HepG2 (cell line): ENCODE results near the gene DGCR6L. TPM values are rescaled to one million over a fixed set of nuclear protein-coding genes. Genes with fewer than 3 reads are reported as not detected.
"Not testable (repeated sequence)": the region's sequence is repeated elsewhere in the genome, so short reads cannot be mapped to it uniquely, and the experiment has no call there.

ENCODE experiments used
- ATAC-seq: fragments of 200-7000 bp; cut with Tn5 transposase; 3 replicates; pipeline ENCODE4 v1.9.1; 2020; ENCODE audit warnings: mild to moderate bottlenecking, moderate library complexity
- BruUV-seq: library from RNA; stranded (reverse); fragments of 400-500 nt; replicated peaks from 2 replicates; lab custom pipeline; 2021; lab: Mats Ljungman, UMichigan
- CTCF ChIA-PET: fragments of 300-600 bp; formaldehyde crosslinking; extraction: SDS; loops from one replicate; lab custom pipeline; 2021; ENCODE audit warnings: low total read pairs, inconsistent platforms, low intra/inter-chr PET ratio; lab: Yijun Ruan, JAX
- POLR2A ChIA-PET: fragments of 350-600 bp; sonication (Branson Sonifier 250); formaldehyde crosslinking; loops from one replicate; lab custom pipeline; 2020; ENCODE audit warnings: antibody characterized with exemption, inconsistent platforms; lab: Yijun Ruan, JAX
- DNase-seq: peaks from one replicate; pipeline ENCODE4 v3.0.0-alpha.2; 2015; ENCODE audit warnings: low spot score
- FAIRE-seq: peaks from 3 replicates; lab custom pipeline; 2011; peaks lifted over from hg19 to GRCh38; lab: Jason Lieb, UNC
- H2AFZ ChIP-seq: one replicate; pipeline ENCODE4 v1.6.1; 2011; ENCODE audit warnings: low read length, inconsistent platforms
- H3K27ac ChIP-seq: fragments of 300-600 bp; 3 replicates; pipeline ENCODE4 v1.8.0; 2011; ENCODE audit warnings: mixed run types, mild to moderate bottlenecking, mixed read lengths, low read length, inconsistent platforms; ENCODE audit not compliant: insufficient read depth; ENCODE audit errors: extremely low read length
- H3K27me3 ChIP-seq, 2 experiments: fragments of 200-600 bp in 1 of 2; 2 replicates in 1 of 2; 3 replicates in 1 of 2; pipeline versions ENCODE4 v1.6.0 to v1.8.0; 2011; ENCODE audit warnings: low read length in 2 of 2, mild to moderate bottlenecking in 2 of 2, moderate library complexity in 2 of 2, inconsistent platforms in 1 of 2; ENCODE audit not compliant: insufficient read depth in 2 of 2, control insufficient read depth in 1 of 2
- H3K36me3 ChIP-seq, 2 experiments: fragments of 200-600 bp in 1 of 2; replicated peaks in 1 of 2; 2 replicates in 1 of 2; 3 replicates in 1 of 2; pipeline versions ENCODE4 v1.5.1 to v1.8.0; 2011; ENCODE audit warnings: low read length in 2 of 2, inconsistent platforms in 1 of 2; ENCODE audit not compliant: insufficient read depth in 2 of 2, control insufficient read depth in 1 of 2
- H3K4me1 ChIP-seq: 2 replicates; pipeline ENCODE4 v1.5.1; 2012; ENCODE audit warnings: low read length, inconsistent platforms; ENCODE audit not compliant: insufficient read depth
- H3K4me2 ChIP-seq: 2 replicates; pipeline ENCODE4 v1.6.0; 2011; ENCODE audit warnings: low read depth, low read length, inconsistent platforms
- H3K4me3 ChIP-seq, 3 experiments: fragments of 200-600 bp in 1 of 3; sonication (generic), shearing (Covaris generic) in 1 of 3; replicated peaks in 1 of 3; 2 replicates each; pipeline ENCODE4 v1.5.1; 2011 to 2016; ENCODE audit warnings: low read length in 3 of 3, inconsistent platforms in 2 of 3, low read depth in 2 of 3, mild to moderate bottlenecking in 2 of 3, control low read depth in 1 of 3, mixed read lengths in 1 of 3; ENCODE audit not compliant: insufficient read depth in 1 of 3
- H3K79me2 ChIP-seq: one replicate; pipeline ENCODE4 v1.6.1; 2011; ENCODE audit warnings: low read length, inconsistent platforms; ENCODE audit not compliant: insufficient read depth
- H3K9ac ChIP-seq: 2 replicates; pipeline ENCODE4 v1.6.0; 2011; ENCODE audit warnings: mild to moderate bottlenecking, low read depth, low read length, inconsistent platforms; ENCODE audit not compliant: insufficient read depth
- H3K9me3 ChIP-seq: 2 replicates; pipeline ENCODE4 v1.5.1; 2012; ENCODE audit warnings: mild to moderate bottlenecking, low read length
- H4K20me1 ChIP-seq: 2 replicates; pipeline ENCODE4 v1.6.0; 2011; ENCODE audit warnings: inconsistent platforms, mild to moderate bottlenecking, low read length, moderate library complexity; ENCODE audit not compliant: insufficient read depth
- DRAP1 ChIP-seq: IDR thresholded peaks from 2 replicates; pipeline ENCODE4 v1.6.1; 2016; ENCODE audit warnings: missing genetic modification reagents, missing compliant biosample characterization
- ELF1 ChIP-seq: sonication (generic); formaldehyde crosslinking; IDR thresholded peaks from 2 replicates; pipeline ENCODE4 v1.4.0; 2020; ENCODE audit warnings: missing genetic modification reagents
- MTF2 ChIP-seq: sonication (generic); formaldehyde crosslinking; IDR thresholded peaks from 2 replicates; pipeline ENCODE4 v1.5.0; 2020; ENCODE audit warnings: missing genetic modification reagents, borderline replicate concordance
- NFKBIZ ChIP-seq: IDR thresholded peaks from 2 replicates; pipeline ENCODE4 v1.6.1; 2018; ENCODE audit warnings: missing genetic modification reagents, missing compliant biosample characterization
- NFYB ChIP-seq: sonication (generic); formaldehyde crosslinking; IDR thresholded peaks from 2 replicates; pipeline ENCODE4 v1.4.0; 2020; ENCODE audit warnings: missing genetic modification reagents
- ZNF264 ChIP-seq: sonication (generic); formaldehyde crosslinking; IDR thresholded peaks from 2 replicates; pipeline ENCODE4 v1.4.0; 2020; ENCODE audit warnings: missing genetic modification reagents
- ZNF556 ChIP-seq: sonication (generic); formaldehyde crosslinking; IDR thresholded peaks from 2 replicates; pipeline ENCODE4 v1.4.0; 2020; ENCODE audit warnings: mild to moderate bottlenecking, missing genetic modification reagents, borderline replicate concordance
- ZNF629 ChIP-seq: sonication (generic); formaldehyde crosslinking; conservative IDR thresholded peaks from 2 replicates; pipeline ENCODE4 v1.5.0; 2020; ENCODE audit warnings: missing genetic modification reagents
- WGBS: methylation state at CpG from one replicate; pipeline ENCODE4 v1.1.6; 2017; ENCODE audit warnings: low lambda C conversion rate; 5-methylcytosine and 5-hydroxymethylcytosine counted together
- in situ Hi-C: cut with HindIII; loops from 2 replicates; pipeline ENCODE4 v1.10.0; 2017; ENCODE audit warnings: low pct_unique_long_range_greater_than_20kb; ENCODE audit not compliant: extremely low pct_ligation_motif_present
- intact Hi-C: fragments of 100-400 bp; cut with micrococcal nuclease; formaldehyde crosslinking; loops from one replicate; pipeline ENCODE4 v1.10.0; 2022; ENCODE audit not compliant: unreplicated experiment
- polyA plus RNA-seq, 8 experiments: library from polyadenylated mRNA; depleted of rRNA in 3 of 8; stranded (reverse) in 7 of 8; unstranded in 1 of 8; fragments of >200 nt; fragmentation: Illumina TruSeq in 4 of 8; extraction: Trizol in 4 of 8; gene quantifications; 2 replicates each; pipeline versions ENCODE4 v1.2.1 to v1.2.3, GENCODE V29; 2011 to 2016; ENCODE audit warnings: low read depth in 4 of 8, missing spikeins in 1 of 8, mixed read lengths in 1 of 8; ENCODE audit not compliant: insufficient read depth in 1 of 8
- total RNA-seq, 5 experiments: library from RNA; depleted of rRNA; stranded (reverse); fragments of >200 nt; fragmentation: Illumina TruSeq; extraction: Trizol; gene quantifications; 2 replicates each; pipeline ENCODE4 v1.2.3, GENCODE V29; 2016; ENCODE audit warnings: low read depth in 1 of 5
- TF ChIP-seq, protein P1 (sequence below): sonication (generic); formaldehyde crosslinking; IDR thresholded peaks from 2 replicates; pipeline ENCODE4 v1.5.0; 2020; ENCODE audit warnings: mild to moderate bottlenecking, missing genetic modification reagents, moderate library complexity
- TF ChIP-seq, protein P2 (sequence below): sonication (generic); formaldehyde crosslinking; IDR thresholded peaks from 2 replicates; pipeline ENCODE4 v1.4.0; 2020; ENCODE audit warnings: missing genetic modification reagents, borderline replicate concordance
- TF ChIP-seq, protein P3 (sequence below): sonication (generic); formaldehyde crosslinking; IDR thresholded peaks from 2 replicates; pipeline ENCODE4 v1.8.0; 2023; ENCODE audit warnings: mild to moderate bottlenecking, missing genetic modification reagents

The DGCR6L gene
- total and polyA plus RNA-seq, 2 of the 13 experiments (the other 11 are each of a cell fraction or from before 2014, with no cell fraction given), result 17.5 to 35.3 TPM

DNA sequence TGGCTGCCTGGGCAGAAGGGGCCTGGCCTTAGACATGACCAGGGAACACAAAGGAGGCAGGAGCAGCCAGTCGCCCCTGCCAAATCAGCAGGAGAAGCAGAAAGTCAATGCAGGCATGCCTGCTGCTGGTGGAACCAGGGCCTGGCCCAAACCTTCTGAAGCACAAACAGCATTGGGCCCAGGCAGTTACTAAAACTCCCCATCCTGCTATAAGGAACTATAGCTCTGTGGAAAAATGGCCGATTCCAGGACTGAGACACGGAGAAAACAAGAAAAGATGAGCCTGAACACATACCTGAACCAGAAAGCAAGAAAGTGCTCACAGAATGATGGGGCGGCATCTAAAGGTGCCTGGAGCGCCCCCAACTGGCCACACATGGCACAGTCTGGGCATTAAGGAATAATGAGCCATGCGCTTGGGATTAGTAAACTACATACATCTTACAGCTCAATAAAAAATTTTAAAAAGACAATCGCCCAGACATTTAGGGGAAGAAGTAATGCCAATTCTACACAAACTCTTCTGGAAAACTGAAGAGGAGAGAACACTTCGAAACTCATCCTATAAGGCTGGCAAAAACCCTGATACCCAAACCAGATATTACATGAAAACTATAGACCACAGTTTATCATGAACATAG lies 2.3 kb downstream of the DGCR6L start:
- TF ChIP-seq, protein P1, sequence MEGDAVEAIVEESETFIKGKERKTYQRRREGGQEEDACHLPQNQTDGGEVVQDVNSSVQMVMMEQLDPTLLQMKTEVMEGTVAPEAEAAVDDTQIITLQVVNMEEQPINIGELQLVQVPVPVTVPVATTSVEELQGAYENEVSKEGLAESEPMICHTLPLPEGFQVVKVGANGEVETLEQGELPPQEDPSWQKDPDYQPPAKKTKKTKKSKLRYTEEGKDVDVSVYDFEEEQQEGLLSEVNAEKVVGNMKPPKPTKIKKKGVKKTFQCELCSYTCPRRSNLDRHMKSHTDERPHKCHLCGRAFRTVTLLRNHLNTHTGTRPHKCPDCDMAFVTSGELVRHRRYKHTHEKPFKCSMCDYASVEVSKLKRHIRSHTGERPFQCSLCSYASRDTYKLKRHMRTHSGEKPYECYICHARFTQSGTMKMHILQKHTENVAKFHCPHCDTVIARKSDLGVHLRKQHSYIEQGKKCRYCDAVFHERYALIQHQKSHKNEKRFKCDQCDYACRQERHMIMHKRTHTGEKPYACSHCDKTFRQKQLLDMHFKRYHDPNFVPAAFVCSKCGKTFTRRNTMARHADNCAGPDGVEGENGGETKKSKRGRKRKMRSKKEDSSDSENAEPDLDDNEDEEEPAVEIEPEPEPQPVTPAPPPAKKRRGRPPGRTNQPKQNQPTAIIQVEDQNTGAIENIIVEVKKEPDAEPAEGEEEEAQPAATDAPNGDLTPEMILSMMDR (CRISPR knock-in tag), result peak; percentile 56
- TF ChIP-seq, all 625 proteins: peak for 1; not testable (repeated sequence) for 624
- H3K27ac ChIP-seq, H3K27me3 ChIP-seq, H3K79me2 ChIP-seq, H3K4me2 ChIP-seq, H3K4me3 ChIP-seq, ATAC-seq, intact Hi-C loops, H3K9ac ChIP-seq, DNase-seq, H4K20me1 ChIP-seq, BruUV-seq, H3K9me3 ChIP-seq, H2AFZ ChIP-seq, in situ Hi-C loops, H3K36me3 ChIP-seq, POLR2A ChIA-PET, CTCF ChIA-PET: not testable (repeated sequence)
- H3K4me1 ChIP-seq, result peaks cover 43% of the 10 kb centered on the region
- WGBS, result 53% methylated on average over 7 of the region's 8 CpGs
- peak; percentile 62 for FAIRE-seq

GRCh38 chr22:20316844-20317401 lies 2.9 kb downstream of the DGCR6L start:
- CTCF ChIA-PET, result no interaction called here
- TF ChIP-seq DRAP1 (no peak), NFYB (CRISPR knock-in tag) (no peak), NFKBIZ (CRISPR knock-in tag) (no peak), ZNF629 (CRISPR knock-in tag) (no peak), ZNF264 (no peak), ELF1 (CRISPR knock-in tag) (no peak), ZNF556 (CRISPR knock-in tag) (no peak), MTF2 (CRISPR knock-in tag) (no peak)
- TF ChIP-seq, protein P2, sequence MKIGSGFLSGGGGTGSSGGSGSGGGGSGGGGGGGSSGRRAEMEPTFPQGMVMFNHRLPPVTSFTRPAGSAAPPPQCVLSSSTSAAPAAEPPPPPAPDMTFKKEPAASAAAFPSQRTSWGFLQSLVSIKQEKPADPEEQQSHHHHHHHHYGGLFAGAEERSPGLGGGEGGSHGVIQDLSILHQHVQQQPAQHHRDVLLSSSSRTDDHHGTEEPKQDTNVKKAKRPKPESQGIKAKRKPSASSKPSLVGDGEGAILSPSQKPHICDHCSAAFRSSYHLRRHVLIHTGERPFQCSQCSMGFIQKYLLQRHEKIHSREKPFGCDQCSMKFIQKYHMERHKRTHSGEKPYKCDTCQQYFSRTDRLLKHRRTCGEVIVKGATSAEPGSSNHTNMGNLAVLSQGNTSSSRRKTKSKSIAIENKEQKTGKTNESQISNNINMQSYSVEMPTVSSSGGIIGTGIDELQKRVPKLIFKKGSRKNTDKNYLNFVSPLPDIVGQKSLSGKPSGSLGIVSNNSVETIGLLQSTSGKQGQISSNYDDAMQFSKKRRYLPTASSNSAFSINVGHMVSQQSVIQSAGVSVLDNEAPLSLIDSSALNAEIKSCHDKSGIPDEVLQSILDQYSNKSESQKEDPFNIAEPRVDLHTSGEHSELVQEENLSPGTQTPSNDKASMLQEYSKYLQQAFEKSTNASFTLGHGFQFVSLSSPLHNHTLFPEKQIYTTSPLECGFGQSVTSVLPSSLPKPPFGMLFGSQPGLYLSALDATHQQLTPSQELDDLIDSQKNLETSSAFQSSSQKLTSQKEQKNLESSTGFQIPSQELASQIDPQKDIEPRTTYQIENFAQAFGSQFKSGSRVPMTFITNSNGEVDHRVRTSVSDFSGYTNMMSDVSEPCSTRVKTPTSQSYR (CRISPR knock-in tag), result no peak
- TF ChIP-seq, protein P3, sequence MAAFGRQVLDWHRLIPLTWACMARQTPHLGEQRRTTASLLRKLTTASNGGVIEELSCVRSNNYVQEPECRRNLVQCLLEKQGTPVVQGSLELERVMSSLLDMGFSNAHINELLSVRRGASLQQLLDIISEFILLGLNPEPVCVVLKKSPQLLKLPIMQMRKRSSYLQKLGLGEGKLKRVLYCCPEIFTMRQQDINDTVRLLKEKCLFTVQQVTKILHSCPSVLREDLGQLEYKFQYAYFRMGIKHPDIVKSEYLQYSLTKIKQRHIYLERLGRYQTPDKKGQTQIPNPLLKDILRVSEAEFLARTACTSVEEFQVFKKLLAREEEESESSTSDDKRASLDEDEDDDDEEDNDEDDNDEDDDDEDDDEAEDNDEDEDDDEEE, result no peak

More at GRCh38 chr22:20316844-20317401, 2.9 kb downstream of the DGCR6L start:
- Histone ChIP-seq H3K27ac (no peak overlapping the region), H3K9me3 (no peaks in the 10 kb centered on the region), H3K79me2 (no peaks in the 10 kb centered on the region), H3K36me3 (no peaks in the 10 kb centered on the region), H2AFZ (no peak overlapping the region), H3K9ac (no peak overlapping the region), H3K4me1 (peaks cover 43% of the 10 kb centered on the region), H4K20me1 (no peaks in the 10 kb centered on the region), H3K27me3 (no peaks in the 10 kb centered on the region; a peak in 1 of 5 replicates), H3K4me2 (no peak overlapping the region), H3K4me3 (no peak overlapping the region)
- intact Hi-C loops (no loop called here), in situ Hi-C loops (no loop called here)
- no peak for ATAC-seq
- POLR2A ChIA-PET, result no interaction called here
- 100% methylated on average over 8 of the region's 8 CpGs for WGBS
- DNase-seq, result no peak
- no TSS peak for BruUV-seq
- no peak for FAIRE-seq
